ENCODE data around the gene ATP8B1. TPM values are rescaled to one million over a fixed set of nuclear protein-coding genes. Genes with fewer than 3 reads are reported as not detected.

Gene ATP8B1
- total and polyA plus RNA-seq, 2 donors (not counting 1 experiment from before 2014, with no cell fraction given): 109 to 125 TPM

- Histone ChIP-seq H3K4me1 (ENCODE audit: control insufficient read depth, extremely low read depth, insufficient read depth, low read length) (peaks cover 14% of the 10 kb centered on the region), H3K9ac (ENCODE audit: insufficient read depth, low read length) (no peak overlapping the region), H4K20me1 (ENCODE audit: control insufficient read depth, extremely low read depth, insufficient read depth, low read length) (no peaks in the 10 kb centered on the region), H2AFZ (ENCODE audit: low read length) (no peak overlapping the region), H3K27ac (ENCODE audit: insufficient read depth, low read length) (no peak overlapping the region), H3K4me2 (ENCODE audit: extremely low read depth, insufficient read depth, low read length) (no peak overlapping the region), H3K4me3 (replicated peaks in 1 of 4; ENCODE audit: control extremely low read depth in 1 of 4, insufficient read depth in 1 of 4, low read depth in 3 of 4, low read length in 4 of 4) (no peak overlapping the region), H3K27me3 (ENCODE audit: control insufficient read depth, insufficient read depth, low read length) (no peaks in the 10 kb centered on the region), H3K36me3 (ENCODE audit: control insufficient read depth, insufficient read depth, low read length) (no peaks in the 10 kb centered on the region), H3K79me2 (ENCODE audit: control insufficient read depth, insufficient read depth, low read length) (no peaks in the 10 kb centered on the region), H3K9me3 (ENCODE audit: control insufficient read depth, insufficient read depth, low read depth, low read length) (no peaks in the 10 kb centered on the region)
- DNase-seq (ENCODE audit: low read depth in 2 of 2): peak in 1 of 2 donors; percentile 70
- no peak for TF ChIP-seq CTCF (conservative IDR thresholded peaks at IDR 0.05 in 1 of 2, IDR thresholded peaks at IDR 0.05 in 1 of 2; ENCODE audit: low read depth in 1 of 2, low read length in 2 of 2)
- TF ChIP-seq EZH2 (IDR thresholded peaks at IDR 0.05; ENCODE audit: low read length, missing control alignments): no peak
Observed at GRCh38 chr18:57837917-57838548, 34.9 kb upstream of the ATP8B1 start.

- no peaks in the 10 kb centered on the region for H4K20me1 ChIP-seq (ENCODE audit: control insufficient read depth, extremely low read depth, insufficient read depth, low read length)
- H3K9ac ChIP-seq (ENCODE audit: insufficient read depth, low read length): no peak overlapping the region
- no peaks in the 10 kb centered on the region for H3K9me3 ChIP-seq (ENCODE audit: control insufficient read depth, insufficient read depth, low read depth, low read length)
- H3K4me2 ChIP-seq (ENCODE audit: extremely low read depth, insufficient read depth, low read length): no peak overlapping the region
- no peak for TF ChIP-seq EZH2 (IDR thresholded peaks at IDR 0.05; ENCODE audit: low read length, missing control alignments)
- no peak for TF ChIP-seq CTCF (conservative IDR thresholded peaks at IDR 0.05 in 1 of 2, IDR thresholded peaks at IDR 0.05 in 1 of 2; ENCODE audit: low read depth in 1 of 2, low read length in 2 of 2)
- peak overlapping the region; percentile 5 for H2AFZ ChIP-seq (ENCODE audit: low read length)
- no peak overlapping the region for H3K27ac ChIP-seq (ENCODE audit: insufficient read depth, low read length)
- no peak for DNase-seq (ENCODE audit: low read depth in 2 of 2)
- no peaks in the 10 kb centered on the region for H3K36me3 ChIP-seq (ENCODE audit: control insufficient read depth, insufficient read depth, low read length)
- H3K4me3 ChIP-seq (replicated peaks in 1 of 4; ENCODE audit: control extremely low read depth in 1 of 4, insufficient read depth in 1 of 4, low read depth in 3 of 4, low read length in 4 of 4): no peak overlapping the region
- H3K79me2 ChIP-seq (ENCODE audit: control insufficient read depth, insufficient read depth, low read length): no peaks in the 10 kb centered on the region
- H3K27me3 ChIP-seq (ENCODE audit: control insufficient read depth, insufficient read depth, low read length): no peaks in the 10 kb centered on the region
- H3K4me1 ChIP-seq (ENCODE audit: control insufficient read depth, extremely low read depth, insufficient read depth, low read length): peaks cover 14% of the 10 kb centered on the region
Observed at GRCh38 chr18:57836557-57836956, 33.4 kb upstream of the ATP8B1 start.

GRCh38 chr18:57835904-57836303, 32.8 kb upstream of the ATP8B1 start:
- Histone ChIP-seq H2AFZ (ENCODE audit: low read length) (no peak overlapping the region), H3K4me3 (replicated peaks in 1 of 4; ENCODE audit: control extremely low read depth in 1 of 4, insufficient read depth in 1 of 4, low read depth in 3 of 4, low read length in 4 of 4) (no peak overlapping the region), H3K4me1 (ENCODE audit: control insufficient read depth, extremely low read depth, insufficient read depth, low read length) (peaks cover 14% of the 10 kb centered on the region), H3K9ac (ENCODE audit: insufficient read depth, low read length) (no peak overlapping the region), H3K79me2 (ENCODE audit: control insufficient read depth, insufficient read depth, low read length) (no peaks in the 10 kb centered on the region), H3K9me3 (ENCODE audit: control insufficient read depth, insufficient read depth, low read depth, low read length) (no peaks in the 10 kb centered on the region), H3K4me2 (ENCODE audit: extremely low read depth, insufficient read depth, low read length) (no peak overlapping the region), H4K20me1 (ENCODE audit: control insufficient read depth, extremely low read depth, insufficient read depth, low read length) (no peaks in the 10 kb centered on the region), H3K27ac (ENCODE audit: insufficient read depth, low read length) (no peak overlapping the region), H3K36me3 (ENCODE audit: control insufficient read depth, insufficient read depth, low read length) (no peaks in the 10 kb centered on the region), H3K27me3 (ENCODE audit: control insufficient read depth, insufficient read depth, low read length) (no peaks in the 10 kb centered on the region)
- TF ChIP-seq CTCF (conservative IDR thresholded peaks at IDR 0.05 in 1 of 2, IDR thresholded peaks at IDR 0.05 in 1 of 2; ENCODE audit: low read depth in 1 of 2, low read length in 2 of 2) (no peak), EZH2 (IDR thresholded peaks at IDR 0.05; ENCODE audit: low read length, missing control alignments) (no peak)
- DNase-seq (ENCODE audit: low read depth in 2 of 2): no peak

All from fibroblast of lung (primary cell).